Occipital lobe (tissue), 2 donors: ENCODE results near the gene DMD. TPM values are rescaled to one million over a fixed set of nuclear protein-coding genes. Genes with fewer than 3 reads are reported as not detected.

Source experiments
- DNase-seq: peaks from one replicate; lab custom pipeline; 2025; lab: John Stamatoyannopoulos, UW
- total RNA-seq: library from RNA; depleted of rRNA; stranded (reverse); fragments of >200 nt; gene quantifications from one replicate; pipeline ENCODE4 v1.2.3, GENCODE V29; 2014

The DMD gene
- total RNA-seq, 1 donor from 2014 or later = 78.5 TPM

DNA sequence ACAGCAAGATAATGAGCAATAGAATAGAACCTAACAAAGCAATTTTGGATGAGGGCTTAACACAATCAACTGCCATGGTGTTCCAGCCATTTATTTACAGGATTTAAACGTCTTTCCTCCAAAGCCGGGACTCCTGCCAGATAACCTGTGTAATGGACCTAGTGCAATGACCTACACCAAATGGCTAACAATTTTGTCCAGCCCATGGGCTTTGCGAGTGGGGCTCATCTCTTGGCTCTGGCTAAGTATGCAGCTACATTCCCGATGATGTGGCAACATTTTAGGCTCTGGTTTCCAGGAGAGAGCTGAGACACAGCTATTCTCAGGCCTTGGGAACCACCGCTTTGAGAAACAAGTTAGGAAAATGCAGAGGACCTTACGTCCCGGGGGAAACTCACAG is 1317.2 kb downstream of the DMD start:
- DNase-seq = no peak

DNA sequence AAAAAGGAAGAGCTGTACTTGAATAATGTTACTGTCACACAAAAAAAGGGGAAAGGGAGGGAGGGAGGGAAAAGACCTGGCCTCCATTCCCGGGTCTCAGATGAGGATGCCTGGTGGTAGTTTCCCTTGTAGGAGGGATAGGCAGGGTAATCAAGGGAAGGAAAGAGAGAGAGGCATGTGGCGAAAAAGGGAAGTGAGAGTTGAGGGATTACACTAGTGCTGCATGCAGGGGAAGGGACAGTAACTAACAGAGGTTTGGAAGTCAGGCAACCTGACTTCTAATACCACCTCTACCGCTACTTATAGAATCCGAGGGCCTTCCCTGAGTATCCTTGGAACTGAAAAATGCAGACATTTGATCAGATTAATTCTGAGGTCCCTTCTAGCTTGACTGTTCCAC is 1317.8 kb downstream of the DMD start:
- DNase-seq = no peak

DNA sequence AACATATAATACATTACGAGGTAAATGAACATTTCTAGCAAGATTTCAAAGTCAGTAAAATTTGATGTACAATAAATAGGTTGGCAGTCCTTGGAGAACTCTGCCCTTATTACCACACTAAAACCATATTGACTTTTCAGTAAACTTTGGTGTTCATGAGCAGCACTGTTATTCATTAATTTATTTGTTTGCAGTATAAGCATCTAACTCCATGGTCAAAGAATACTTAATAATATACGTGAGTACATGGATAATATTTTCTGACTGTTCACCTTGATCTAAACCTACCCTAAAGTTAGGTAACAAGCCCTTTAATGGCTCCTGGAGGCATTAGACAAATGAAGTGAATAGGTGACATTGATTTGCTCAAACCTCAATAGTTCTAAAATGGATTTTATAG is 1322.3 kb downstream of the DMD start:
- DNase-seq = no peak

DNA sequence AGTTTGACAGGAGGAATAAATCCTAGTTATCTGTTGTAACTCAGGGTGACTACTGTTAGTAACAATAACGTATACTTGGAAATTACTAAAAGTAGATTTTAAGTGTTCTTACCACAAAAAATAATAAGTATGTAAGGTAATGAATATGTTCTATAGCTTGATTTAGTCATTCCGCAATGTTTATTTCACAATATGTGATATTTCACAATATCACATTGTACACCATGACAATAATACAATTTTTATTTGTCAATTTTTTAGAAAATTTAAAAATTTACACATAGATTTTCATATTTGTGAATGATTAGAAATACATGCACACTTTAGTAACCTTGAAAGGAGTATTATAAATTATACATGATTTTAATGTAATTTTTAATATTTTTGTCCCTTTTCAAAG is 1326.8 kb downstream of the DMD start:
- no peak for DNase-seq

DNA sequence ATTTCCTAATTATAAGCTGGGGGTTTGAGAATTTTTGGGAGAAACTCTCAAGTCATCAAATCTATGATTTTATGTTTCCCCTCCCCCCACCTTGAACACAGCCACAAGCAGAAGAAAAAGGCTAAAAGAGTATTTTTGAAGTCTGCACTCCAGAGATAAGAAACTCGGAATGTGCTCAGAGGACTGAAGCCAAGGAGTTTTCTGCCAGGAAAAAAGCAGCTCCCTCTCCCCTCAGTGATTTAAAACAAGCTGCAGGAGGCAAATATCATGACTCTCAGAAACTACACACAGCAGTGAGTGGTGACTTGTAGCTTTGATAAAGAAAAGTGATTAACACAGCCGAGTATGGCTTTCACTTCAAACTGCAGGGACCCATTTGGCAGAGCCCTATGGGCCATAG is 1339.3 kb downstream of the DMD start:
- no peak for DNase-seq

DNA sequence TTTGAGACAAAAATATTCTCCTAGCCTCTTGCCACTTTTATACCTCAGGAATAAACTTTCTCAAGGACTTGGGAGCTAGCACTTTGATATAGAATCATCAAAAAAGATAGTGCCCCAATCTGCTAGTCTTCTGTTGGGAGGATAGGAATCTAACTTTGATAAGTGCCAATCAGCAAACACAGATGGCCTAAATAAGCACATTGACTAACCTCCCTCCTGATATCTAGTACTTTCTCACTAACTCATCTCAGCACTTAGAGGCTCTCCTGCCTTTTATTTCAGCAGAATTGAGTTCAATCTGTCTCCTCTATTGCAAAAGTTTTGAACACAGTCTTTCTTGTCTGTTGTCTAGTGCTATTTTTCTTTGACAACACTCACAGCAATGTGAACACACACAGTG is 1341.1 kb downstream of the DMD start:
- no peak for DNase-seq

DNA sequence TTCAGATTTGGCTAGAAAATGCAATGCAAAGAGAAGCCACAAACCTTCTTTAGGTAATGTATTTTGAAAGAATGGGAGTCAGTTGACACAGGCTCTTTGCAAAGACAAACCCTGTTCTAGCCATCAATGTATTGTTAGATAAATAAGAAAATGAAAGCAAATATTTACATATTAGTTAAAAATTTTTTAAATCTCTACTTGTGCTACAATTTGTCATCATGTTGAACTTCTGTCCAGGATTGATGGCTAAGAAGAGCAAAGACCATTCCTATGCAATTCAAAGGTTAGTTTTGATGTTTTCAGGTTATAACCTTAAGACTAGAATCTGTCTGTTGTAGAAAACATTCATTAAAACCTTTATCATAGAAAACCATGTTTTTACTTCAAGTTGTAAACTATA is 1350.7 kb downstream of the DMD start:
- DNase-seq = no peak

DNA sequence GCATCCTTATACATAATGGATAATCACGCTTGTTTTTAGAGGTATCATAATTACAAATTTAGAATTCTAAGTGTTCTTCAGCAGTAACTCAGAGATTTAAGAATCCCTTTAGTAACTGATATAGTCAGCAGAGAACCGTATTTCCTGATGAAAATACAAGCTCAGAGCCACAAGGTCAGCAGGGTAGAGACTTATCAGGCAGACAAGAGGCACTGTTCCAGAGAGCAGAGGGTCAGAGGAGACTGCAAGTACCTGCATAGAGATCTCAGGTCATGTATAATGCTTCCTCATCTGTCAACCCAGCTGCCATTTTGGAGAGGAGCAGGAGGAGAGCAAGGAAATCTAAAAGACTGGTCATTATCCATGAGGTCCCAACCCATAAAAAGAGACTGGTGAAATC is 1352.4 kb downstream of the DMD start:
- DNase-seq = no peak

DNA sequence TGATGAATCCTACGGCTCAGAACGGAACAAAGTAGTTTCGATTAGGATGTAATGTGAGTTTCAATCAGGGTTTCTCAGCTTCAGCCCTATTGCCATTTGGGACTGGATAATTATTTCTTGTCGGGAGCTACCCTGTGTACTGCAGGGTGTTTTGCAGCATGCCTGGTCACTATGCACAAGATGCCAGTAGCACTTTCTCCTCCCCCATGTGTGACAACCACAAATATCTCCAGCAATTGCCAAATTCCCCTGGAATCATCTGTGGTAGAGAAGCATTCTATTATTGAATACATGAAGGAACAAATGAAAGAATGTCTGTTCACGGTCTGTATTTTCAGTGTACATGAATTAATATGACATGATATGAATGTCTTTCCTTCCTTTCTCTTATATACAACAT is 1356.6 kb downstream of the DMD start:
- DNase-seq = no peak

DNA sequence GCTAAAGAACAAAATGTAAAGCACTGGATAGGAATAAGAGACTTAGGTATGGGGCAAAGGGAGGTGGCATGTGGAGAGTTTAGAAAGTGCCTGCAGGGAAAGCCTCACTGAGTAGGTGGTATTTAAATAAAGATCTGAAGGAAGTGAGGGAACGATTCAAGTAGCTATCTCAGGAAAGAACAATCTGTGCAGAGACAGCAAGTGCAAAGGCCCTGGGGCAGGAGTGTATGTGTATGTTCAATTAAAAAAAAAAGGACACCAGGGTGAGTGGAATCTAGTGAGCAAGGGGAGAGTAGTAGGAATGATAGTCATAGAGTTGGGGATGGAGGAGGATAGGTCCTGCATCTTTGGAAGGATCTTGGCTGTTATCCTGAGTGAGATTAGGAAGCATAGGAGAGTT is 1359.6 kb downstream of the DMD start:
- DNase-seq = no peak

DNA sequence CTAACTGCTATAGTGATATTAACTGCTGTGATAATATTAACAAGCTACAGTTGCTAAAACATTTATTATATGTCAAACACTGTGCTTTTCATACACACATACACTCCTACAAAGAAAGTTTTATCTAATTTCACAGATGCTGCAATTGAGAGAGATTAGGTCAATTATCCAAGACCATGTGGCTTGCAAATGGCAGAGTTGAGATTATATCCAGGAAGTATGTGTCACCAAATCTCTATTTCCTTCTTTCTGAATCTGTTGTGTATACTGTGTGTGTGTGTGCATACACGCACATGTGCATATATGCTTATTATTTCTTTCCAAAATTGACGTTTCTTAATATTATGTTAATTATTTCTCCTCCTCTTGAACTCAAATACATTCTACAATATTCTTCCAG is 1363.6 kb downstream of the DMD start:
- no peak for DNase-seq

DNA sequence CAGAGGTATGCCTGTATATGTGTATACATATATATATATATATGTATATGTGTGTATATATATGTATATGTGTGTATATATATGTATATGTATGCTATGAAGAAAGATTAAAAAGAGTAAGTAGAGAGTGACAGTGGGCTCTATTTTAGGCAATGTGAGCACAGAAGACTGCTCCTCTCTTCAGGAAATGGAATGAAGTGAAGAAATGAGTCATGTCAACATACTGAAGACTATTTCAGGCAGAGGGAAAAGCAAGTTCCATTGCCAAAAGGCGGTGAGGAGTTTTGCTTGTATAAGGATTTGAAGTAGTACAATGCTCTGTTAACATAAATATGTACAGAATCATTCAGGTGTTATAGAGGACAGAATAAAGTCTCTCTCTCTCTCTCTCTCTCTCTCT is 1366.3 kb downstream of the DMD start:
- no peak for DNase-seq

DNA sequence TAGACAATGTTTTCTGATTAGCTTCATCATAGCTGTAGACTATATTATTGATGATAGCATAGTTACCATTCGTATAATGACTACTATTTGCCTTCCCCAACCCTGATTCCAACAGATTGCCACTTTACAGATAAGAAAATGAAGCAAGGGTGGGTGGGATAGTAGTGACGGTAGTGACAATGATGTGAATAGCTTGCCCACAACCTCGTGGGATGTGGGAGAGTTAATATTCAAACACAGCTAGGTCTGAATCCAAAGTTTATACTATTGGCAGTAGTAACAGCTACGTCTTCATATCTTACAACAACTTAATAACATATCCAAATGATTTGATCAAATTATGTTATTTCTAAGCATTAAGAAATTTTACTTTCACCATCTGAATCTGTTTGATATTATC is 1372.7 kb downstream of the DMD start:
- DNase-seq = no peak

DNA sequence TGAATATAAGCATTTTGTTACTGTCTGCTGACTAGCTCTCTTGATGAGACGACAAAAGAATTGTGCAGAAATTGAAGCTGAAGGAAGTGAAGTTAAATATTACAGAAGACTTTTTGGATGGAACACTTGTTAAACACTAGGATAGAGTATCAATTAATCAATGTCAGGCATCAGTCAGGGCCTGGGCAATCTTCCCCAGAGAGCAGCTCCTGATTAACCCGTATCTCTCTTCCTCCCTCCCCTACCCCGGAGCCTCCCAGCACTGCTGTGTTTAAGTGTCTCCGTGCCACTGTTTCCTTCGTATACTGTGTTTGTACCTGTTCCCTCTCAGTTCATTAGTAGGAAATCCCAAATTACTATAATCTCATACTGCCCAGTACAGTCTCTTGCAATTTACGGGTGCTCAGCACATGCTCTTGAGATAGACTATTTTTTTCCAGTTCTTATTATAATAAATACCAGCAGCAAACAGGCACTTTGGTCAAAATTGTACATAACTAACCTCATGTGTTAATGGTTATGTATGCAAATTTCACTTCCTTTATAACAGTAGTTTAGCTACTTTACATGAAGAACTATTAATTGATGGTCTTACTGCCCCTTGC is 1373.8 kb downstream of the DMD start:
- DNase-seq = no peak

DNA sequence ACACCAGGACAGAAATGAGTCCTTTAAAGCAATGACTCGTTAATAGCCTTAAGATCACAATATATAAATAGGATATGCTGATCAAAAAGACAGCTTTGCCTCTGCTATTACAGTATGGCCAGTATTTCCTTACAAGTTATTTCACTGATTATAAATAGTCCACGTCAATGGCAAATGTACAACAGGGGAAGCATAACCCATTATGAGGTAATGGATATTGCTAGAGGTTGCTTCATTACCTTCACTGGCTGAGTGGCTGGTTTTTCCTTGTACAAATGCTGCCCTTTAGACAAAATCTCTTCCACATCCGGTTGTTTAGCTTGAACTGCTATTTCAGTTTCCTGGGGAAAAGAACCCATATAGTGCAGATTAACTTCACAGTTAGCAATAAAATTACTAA is 1374.9 kb downstream of the DMD start:
- DNase-seq = no peak

DNA sequence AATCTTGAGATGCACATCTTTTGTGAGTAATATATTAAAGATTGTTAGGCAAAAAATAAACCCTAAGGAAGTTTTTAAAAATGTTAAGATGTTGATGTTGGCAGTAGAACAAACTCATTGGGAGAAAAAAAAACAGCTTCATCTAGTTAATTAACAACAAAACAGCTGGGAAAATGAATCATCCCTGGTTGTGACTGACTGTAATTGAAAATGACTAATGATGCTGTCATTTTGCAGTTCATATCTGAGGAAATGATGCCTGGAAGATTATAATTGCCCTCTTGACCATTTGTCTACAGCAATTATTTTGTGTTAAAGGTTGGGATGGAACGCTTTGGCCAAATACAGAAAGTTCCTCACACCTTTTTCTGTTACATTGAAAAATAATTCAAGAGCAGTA is 1379.1 kb downstream of the DMD start:
- no peak for DNase-seq

DNA sequence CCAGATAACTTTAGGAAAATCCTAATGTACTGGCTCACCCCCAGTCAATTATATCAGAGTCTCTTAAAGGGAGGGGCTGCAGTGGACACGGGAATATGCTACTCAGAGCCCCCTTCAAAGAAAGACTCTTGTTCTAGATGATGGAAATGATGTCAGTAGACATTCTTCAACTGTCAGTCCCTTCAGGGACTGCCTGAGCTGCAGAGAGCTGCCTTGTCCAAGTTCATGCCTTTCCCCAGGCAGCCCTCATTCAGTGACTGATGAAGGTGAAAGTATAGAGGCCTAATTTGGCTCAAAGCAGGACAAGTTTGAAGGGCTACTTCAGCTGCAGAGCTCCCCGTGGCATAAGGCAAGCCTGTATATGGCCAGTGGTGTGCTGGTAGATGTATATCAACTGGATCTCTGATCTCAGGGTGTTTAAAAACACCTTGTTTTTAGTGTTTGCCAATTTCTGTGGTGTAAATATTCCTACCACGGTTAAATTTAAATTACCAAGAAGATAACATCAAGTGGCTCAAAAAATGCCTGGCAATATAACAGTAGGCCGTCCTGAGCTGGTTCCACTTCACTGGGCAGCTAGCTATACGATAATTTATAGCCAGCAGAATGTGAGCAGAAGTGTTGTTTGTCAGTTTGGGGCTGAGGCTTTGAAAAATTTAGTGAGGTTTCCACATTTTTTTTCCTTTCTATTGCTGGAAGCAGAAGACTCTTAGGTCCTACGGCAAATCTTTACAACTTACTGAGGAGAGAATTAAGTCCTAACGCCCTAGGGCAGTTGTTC is 1390.7 kb downstream of the DMD start:
- no peak for DNase-seq

DNA sequence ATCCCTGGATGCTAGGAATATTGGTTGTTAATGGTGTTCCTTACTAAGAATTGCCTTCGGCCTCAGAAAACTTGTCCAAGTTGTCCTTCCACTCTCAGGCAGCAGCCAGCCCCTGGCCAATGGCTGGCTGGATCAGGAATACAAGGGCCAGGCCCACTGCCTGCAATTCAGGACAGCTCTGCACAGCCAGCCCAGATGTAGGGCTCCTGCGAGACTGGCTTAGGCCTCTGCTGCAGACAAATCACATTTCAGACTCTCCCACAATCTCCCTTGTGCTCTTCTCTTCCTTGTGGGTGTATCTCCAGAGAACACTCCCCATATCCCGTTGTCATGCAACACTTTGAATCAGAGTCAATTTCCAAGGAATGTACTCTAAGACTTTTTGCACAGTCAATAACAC is 1391.9 kb downstream of the DMD start:
- DNase-seq = no peak

DNA sequence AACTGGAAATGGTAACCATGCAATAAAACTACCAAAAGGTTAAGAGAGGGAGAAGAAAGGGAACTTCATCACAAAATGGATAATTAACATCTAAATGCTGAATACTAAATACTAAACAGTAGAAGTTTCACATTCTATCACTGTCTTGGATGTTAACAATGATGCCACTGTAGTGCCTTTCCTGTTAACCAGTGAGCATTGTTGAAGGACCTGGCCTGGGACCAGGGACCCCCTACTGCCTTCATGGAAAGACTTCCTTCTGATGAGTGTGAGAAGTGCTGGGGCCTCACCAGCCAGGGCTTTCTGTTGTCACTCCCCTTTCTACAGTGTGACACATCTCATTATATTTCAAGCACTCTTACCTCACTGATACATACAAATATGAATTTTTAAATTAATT is 1400.2 kb downstream of the DMD start:
- no peak for DNase-seq

DNA sequence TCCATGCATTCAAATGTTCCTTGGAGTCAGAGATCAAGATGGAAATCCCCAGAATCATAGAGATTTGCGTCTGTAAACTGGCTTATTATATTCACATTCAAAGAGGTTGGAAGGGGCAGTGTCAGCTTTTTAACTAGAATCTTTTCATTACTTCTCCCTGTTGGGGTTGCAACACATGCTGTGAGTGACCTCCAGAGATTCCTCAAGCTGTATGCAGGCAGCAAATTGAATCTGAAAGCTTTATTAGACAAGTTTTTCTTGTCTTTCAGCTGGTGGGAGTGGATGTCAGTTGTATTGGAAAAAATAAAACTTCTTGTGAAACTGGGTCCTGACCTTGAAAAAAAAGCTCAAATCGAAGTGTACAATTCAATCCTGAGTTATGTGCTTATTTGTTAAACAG is 1403.0 kb downstream of the DMD start:
- no peak for DNase-seq

DNA sequence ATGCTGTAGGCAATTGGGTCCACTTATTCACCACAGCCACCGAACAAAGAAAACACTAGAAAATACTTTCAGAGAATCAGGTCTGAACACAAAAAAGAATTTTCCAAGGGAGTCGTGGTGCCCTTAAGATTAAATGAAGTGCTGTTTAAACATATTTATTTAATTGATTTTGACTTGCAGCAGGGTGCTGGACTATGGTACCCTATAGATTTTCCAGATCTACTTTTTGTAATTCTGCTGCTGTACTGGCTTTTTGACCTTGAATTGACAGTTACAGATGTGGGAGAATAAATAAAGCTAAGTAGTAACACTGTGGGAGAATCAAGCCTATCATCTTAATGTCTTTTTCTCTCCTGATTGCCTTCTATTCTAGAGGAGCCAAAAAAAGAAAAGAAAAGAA is 1404.2 kb downstream of the DMD start:
- no peak for DNase-seq

DNA sequence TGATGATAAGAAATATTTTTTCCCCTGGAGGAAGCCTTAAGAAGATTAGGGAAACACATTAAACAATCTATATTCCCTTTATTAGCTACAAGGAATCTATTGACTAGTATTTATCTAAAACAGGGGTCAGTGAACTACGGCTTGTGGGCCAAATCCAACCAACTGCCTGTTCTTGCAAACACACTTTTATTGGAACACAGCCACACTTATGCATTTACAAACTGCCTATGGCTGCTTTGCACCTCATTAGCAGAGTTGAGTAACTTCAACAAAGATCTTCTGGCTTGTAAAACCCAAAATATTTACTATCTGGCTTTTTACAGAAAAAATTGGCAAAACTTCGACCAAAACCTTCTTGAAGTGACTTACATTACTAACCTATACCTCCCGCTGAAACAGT is 1405.6 kb downstream of the DMD start:
- DNase-seq = no peak

DNA sequence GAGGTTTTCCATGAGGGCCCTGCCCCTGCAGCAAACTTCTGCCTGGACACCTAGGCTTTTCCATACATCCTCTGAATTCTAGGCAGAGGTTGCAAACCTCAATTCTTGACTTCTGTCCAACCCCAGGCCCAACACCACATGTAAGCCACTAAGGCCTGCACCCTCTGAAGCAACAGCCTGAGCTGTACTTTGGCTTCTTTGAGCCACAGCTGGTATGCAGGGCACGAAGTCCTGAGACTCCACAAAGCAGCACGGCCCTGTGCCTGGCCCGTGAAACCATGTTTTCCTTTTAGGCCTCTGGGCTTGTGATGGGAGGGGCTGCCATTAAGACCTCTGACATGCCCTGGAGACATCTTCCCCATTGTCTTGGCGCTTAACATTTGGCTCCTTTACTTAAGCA is 1411.1 kb downstream of the DMD start:
- DNase-seq = no peak

DNA sequence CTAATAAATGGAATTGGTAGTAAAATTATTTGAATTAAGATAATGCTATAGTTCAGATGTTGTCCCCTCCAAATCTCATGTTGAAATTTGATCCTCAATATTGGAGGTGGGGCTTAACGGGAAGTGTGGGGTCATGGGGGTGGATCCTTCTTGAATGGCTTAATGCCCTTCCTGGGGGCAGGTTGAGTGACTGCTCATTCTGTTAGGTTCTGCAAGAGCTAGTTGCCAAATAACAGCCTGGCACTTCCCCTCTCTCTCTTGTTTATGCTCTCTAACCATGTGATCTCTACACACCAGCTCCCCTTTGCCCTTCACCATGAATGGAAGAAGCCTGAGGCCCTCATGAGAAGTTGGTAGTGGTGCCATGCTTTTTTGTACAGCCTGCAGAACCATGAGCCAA is 1414.7 kb downstream of the DMD start:
- no peak for DNase-seq
